ENCODE results near the gene JUNB. TPM values are rescaled to one million over a fixed set of nuclear protein-coding genes. Genes with fewer than 3 reads are reported as not detected.

The JUNB gene
- total and polyA plus RNA-seq, 2 of the 13 experiments (the other 11 are each of a cell fraction or from before 2014, with no cell fraction given), result 7.7 to 8.2 TPM

- TF ChIP-seq CREB3 (CRISPR knock-in tag; IDR thresholded peaks at IDR 0.05), result no peak
- no peak for TF ChIP-seq ZNF678 (CRISPR knock-in tag; IDR thresholded peaks at IDR 0.05)
- no peak for TF ChIP-seq ZNF335 (CRISPR knock-in tag; IDR thresholded peaks at IDR 0.05)
- no peak for TF ChIP-seq CHD2 (IDR thresholded peaks at IDR 0.05; ENCODE audit: low read depth, low read length)
- TF ChIP-seq MTA3 (CRISPR knock-in tag; IDR thresholded peaks at IDR 0.05), result no peak
- peak; percentile 53; the same call in 1 of the 2 replicates for TF ChIP-seq PHF21A (CRISPR knock-in tag; IDR thresholded peaks at IDR 0.05)
- TF ChIP-seq SRSF9 (IDR thresholded peaks at IDR 0.05; ENCODE audit: borderline replicate concordance, insufficient read depth, low read depth, low read length, poor library complexity, severe bottlenecking), result no peak
- no peak for TF ChIP-seq ZNF513 (CRISPR knock-in tag; conservative IDR thresholded peaks at IDR 0.05)
- TF ChIP-seq ZNF34 (CRISPR knock-in tag; IDR thresholded peaks at IDR 0.05; ENCODE audit: borderline replicate concordance), result no peak
- TF ChIP-seq SSRP1 (CRISPR knock-in tag; IDR thresholded peaks at IDR 0.05), result no peak
- no peak for TF ChIP-seq THAP9 (CRISPR knock-in tag; IDR thresholded peaks at IDR 0.05; ENCODE audit: borderline replicate concordance)
- TF ChIP-seq KDM5B (CRISPR knock-in tag; IDR thresholded peaks at IDR 0.05; ENCODE audit: borderline replicate concordance), result peak; percentile 44; the same call in 1 of the 2 replicates
- peak; percentile 21; the same call in 1 of the 2 replicates for TF ChIP-seq ZNF253 (CRISPR knock-in tag; IDR thresholded peaks at IDR 0.05; ENCODE audit: borderline replicate concordance)
- peak; percentile 96 for TF ChIP-seq RFX1 (IDR thresholded peaks at IDR 0.05)
- no peak for TF ChIP-seq CERS6 (CRISPR knock-in tag; IDR thresholded peaks at IDR 0.05)
- TF ChIP-seq SYNCRIP (IDR thresholded peaks at IDR 0.05; ENCODE audit: insufficient read depth, low read depth, low read length), result no peak
- TF ChIP-seq HIC2 (CRISPR knock-in tag; IDR thresholded peaks at IDR 0.05; ENCODE audit: low read depth), result no peak
- TF ChIP-seq ZNF574 (CRISPR knock-in tag; IDR thresholded peaks at IDR 0.05), result no peak; the same call in 1 of the 2 replicates
These were observed 1.2 kb upstream of the JUNB start (continued) for GRCh38 chr19:12789904-12790619.

Measured in HepG2 (cell line).